IPS-11a (cell line): ENCODE results near the gene EFCAB6.
"Not testable (repeated sequence)": the region's sequence is repeated elsewhere in the genome, so short reads cannot be mapped to it uniquely, and the experiment has no call there.

Experiments used
- H3K4me3 ChIP-seq: one replicate; pipeline ENCODE4 v1.5.1; 2013; ENCODE audit warnings: low read depth, low read length, control low read depth

Gene EFCAB6

GRCh38 chr22:43723816-43724215, 88.3 kb downstream of the EFCAB6 start:
- no peak overlapping the region for H3K4me3 ChIP-seq

- no peak overlapping the region for H3K4me3 ChIP-seq
These were observed 89.7 kb downstream of the EFCAB6 start for GRCh38 chr22:43722444-43722843.

- no peak overlapping the region for H3K4me3 ChIP-seq
These were observed 91.4 kb downstream of the EFCAB6 start for GRCh38 chr22:43720716-43721115.

GRCh38 chr22:43714104-43714503, 98.0 kb downstream of the EFCAB6 start:
- no peak overlapping the region for H3K4me3 ChIP-seq

GRCh38 chr22:43711681-43712080, 100.4 kb downstream of the EFCAB6 start:
- no peak overlapping the region for H3K4me3 ChIP-seq

- no peak overlapping the region for H3K4me3 ChIP-seq
These were observed 104.5 kb downstream of the EFCAB6 start for GRCh38 chr22:43707648-43708047.

- no peak overlapping the region for H3K4me3 ChIP-seq
These were observed 105.4 kb downstream of the EFCAB6 start for GRCh38 chr22:43706571-43707328.

- H3K4me3 ChIP-seq, result no peak overlapping the region
These were observed 106.0 kb downstream of the EFCAB6 start for GRCh38 chr22:43706151-43706550.

GRCh38 chr22:43704051-43704450, 108.1 kb downstream of the EFCAB6 start:
- no peak overlapping the region for H3K4me3 ChIP-seq

GRCh38 chr22:43698403-43698802, 113.7 kb downstream of the EFCAB6 start:
- H3K4me3 ChIP-seq, result no peak overlapping the region

- H3K4me3 ChIP-seq, result no peak overlapping the region
These were observed 114.2 kb downstream of the EFCAB6 start for GRCh38 chr22:43697894-43698293.

GRCh38 chr22:43693249-43693648, 118.9 kb downstream of the EFCAB6 start:
- H3K4me3 ChIP-seq, result no peak overlapping the region

- H3K4me3 ChIP-seq, result no peak overlapping the region
These were observed 122.7 kb downstream of the EFCAB6 start for GRCh38 chr22:43689356-43689755.

- H3K4me3 ChIP-seq, result no peak overlapping the region
These were observed 129.3 kb downstream of the EFCAB6 start for GRCh38 chr22:43682851-43683250.

- H3K4me3 ChIP-seq, result no peak overlapping the region
These were observed 130.3 kb downstream of the EFCAB6 start for GRCh38 chr22:43681731-43682360.

- H3K4me3 ChIP-seq, result no peak overlapping the region
These were observed 141.6 kb downstream of the EFCAB6 start for GRCh38 chr22:43670513-43670912.

- no peak overlapping the region for H3K4me3 ChIP-seq
These were observed 142.9 kb downstream of the EFCAB6 start for GRCh38 chr22:43669190-43669589.

GRCh38 chr22:43667656-43668055, 144.4 kb downstream of the EFCAB6 start:
- no peak overlapping the region for H3K4me3 ChIP-seq

GRCh38 chr22:43666457-43666856, 145.6 kb downstream of the EFCAB6 start:
- H3K4me3 ChIP-seq, result no peak overlapping the region

GRCh38 chr22:43658823-43659222, 153.3 kb downstream of the EFCAB6 start:
- H3K4me3 ChIP-seq, result no peak overlapping the region

- not testable (repeated sequence) for H3K4me3 ChIP-seq
These were observed 155.5 kb downstream of the EFCAB6 start for GRCh38 chr22:43656581-43656980.

- H3K4me3 ChIP-seq, result no peak overlapping the region
These were observed 157.8 kb downstream of the EFCAB6 start for GRCh38 chr22:43654271-43654670.

- H3K4me3 ChIP-seq, result no peak overlapping the region
These were observed 159.3 kb downstream of the EFCAB6 start for GRCh38 chr22:43652845-43653244.
